Activated CD8-positive, alpha-beta T cell treated with anti-CD3 and anti-CD28 coated beads for 36 hours (primary cell): ENCODE measurements around the gene WDFY2. TPM values are rescaled to one million over a fixed set of nuclear protein-coding genes. Genes with fewer than 3 reads are reported as not detected.
A peak's percentile ranks its signal among the peaks of the same experiment; 100 is the strongest.

Experiments used
- ATAC-seq: fragments of 200-7000 bp; cut with Tn5 transposase; one replicate; pipeline ENCODE4 v1.10.0; 2021; ENCODE audit warnings: mild to moderate bottlenecking, moderate library complexity
- CTCF ChIA-PET: fragments of 350-600 bp; sonication (Branson Sonifier 250); formaldehyde crosslinking; loops from one replicate; lab custom pipeline; 2021; ENCODE audit warnings: antibody characterized with exemption; lab: Charles Lee
- POLR2A ChIA-PET: fragments of 350-600 bp; sonication (Branson Sonifier 250); formaldehyde crosslinking; loops from one replicate; lab custom pipeline; 2021; ENCODE audit warnings: antibody characterized with exemption; lab: Charles Lee
- DNase-seq: peaks from one replicate; pipeline ENCODE4 v3.0.0-alpha.2; 2020
- H3K27ac Mint-ChIP-seq: one replicate; pipeline ENCODE4 v1.8.0; 2021; ENCODE audit warnings: mild to moderate bottlenecking, mixed read lengths
- H3K27me3 Mint-ChIP-seq: one replicate; pipeline ENCODE4 v1.8.0; 2021; ENCODE audit warnings: mixed read lengths
- H3K36me3 Mint-ChIP-seq: one replicate; pipeline ENCODE4 v1.8.0; 2021; ENCODE audit warnings: low read depth, mixed read lengths
- H3K4me1 Mint-ChIP-seq: one replicate; pipeline ENCODE4 v1.8.0; 2021; ENCODE audit warnings: low read depth, mixed read lengths
- H3K4me3 Mint-ChIP-seq: one replicate; pipeline ENCODE4 v1.8.0; 2021; ENCODE audit warnings: mild to moderate bottlenecking, moderate library complexity, mixed read lengths
- H3K9me3 Mint-ChIP-seq: one replicate; pipeline ENCODE4 v1.8.0; 2021; ENCODE audit warnings: mixed read lengths
- intact Hi-C: fragments of 100-400 bp; cut with micrococcal nuclease; formaldehyde crosslinking; loops from one replicate; pipeline ENCODE4 v1.10.0; 2022
- total RNA-seq, 2 experiments: library from RNA; stranded (reverse); gene quantifications; one replicate each; pipeline ENCODE4 v1.2.3, GENCODE V29; 2021
- TF ChIP-seq, protein P1 (sequence below): fragments of 200-600 bp; IDR thresholded peaks from one replicate; pipeline ENCODE4 v1.8.0; 2022; ENCODE audit warnings: antibody characterized with exemption, mild to moderate bottlenecking

The WDFY2 gene, protein sequence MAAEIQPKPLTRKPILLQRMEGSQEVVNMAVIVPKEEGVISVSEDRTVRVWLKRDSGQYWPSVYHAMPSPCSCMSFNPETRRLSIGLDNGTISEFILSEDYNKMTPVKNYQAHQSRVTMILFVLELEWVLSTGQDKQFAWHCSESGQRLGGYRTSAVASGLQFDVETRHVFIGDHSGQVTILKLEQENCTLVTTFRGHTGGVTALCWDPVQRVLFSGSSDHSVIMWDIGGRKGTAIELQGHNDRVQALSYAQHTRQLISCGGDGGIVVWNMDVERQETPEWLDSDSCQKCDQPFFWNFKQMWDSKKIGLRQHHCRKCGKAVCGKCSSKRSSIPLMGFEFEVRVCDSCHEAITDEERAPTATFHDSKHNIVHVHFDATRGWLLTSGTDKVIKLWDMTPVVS
- total RNA-seq, result 10 to 100 TPM; 11.2 to 11.6 TPM

DNA sequence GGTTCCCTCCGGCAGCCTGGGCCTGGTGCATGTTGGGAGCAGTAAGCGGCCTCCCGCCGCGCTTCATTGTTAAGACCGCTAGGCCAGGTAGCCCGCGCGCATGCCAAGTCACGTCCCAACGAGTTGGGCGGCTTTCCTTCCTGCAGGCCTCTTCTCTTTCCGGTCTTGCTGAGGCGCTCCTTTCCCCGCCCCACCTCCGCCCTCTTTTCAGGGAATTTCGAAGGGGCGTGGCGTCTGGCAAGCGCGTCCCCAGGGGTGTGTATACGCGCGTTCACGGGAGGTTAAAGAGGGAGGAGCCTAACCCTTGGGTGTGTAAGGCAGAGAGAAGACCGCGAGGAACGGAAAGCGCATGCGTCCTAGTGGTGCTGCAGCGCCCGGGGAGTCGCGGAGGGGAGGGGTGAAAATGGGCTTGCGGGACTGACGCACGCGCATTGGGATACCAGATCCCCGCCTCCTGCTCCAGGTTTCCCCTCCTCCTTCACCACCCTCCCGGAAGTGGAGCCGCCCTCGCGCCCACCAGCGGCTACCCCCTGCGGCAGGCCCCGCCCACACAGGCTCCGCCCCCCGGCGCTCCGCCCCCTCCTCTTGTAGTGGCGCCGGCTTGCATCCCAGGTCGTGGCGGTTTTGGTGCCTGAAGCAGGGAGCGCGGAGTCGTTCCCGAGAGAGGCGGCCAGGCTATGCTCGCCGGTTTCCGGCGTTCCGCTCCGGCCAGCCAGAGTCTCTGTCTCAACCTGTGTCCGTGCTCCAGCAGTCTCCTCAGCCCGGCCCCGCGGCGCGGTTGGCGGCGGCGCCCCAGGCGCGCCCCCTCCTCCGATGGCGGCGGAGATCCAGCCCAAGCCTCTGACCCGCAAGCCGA is at the start of gene WDFY2:
TSS of gene WDFY2 (plus strand) at position 588 of the 856 bp plus-strand sequence. CDS start at position 814, 226 bp downstream.
- Mint-ChIP-seq H3K36me3 (peaks cover 2% of the 10 kb centered on the region), H3K27me3 (no peaks in the 10 kb centered on the region), H3K4me1 (peaks cover 38% of the 10 kb centered on the region), H3K9me3 (no peaks in the 10 kb centered on the region), H3K4me3 (peak within 1 kb of the TSS; percentile 80), H3K27ac (peak within 1 kb of the TSS; percentile 96)
- ATAC-seq (peak; percentile 90), DNase-seq (peak; percentile 99)
- ChIA-PET POLR2A (interaction anchor here (0.8 to 3.0 kb wide), 5 partner anchors 25 to 144 kb away, joined by 3 to 18 read pairs (median 3); partner anchors contain the start of gene INTS6), CTCF (interaction anchor here (1.3 kb wide), 1 partner anchor 231 kb away, joined by 3 read pairs; no protein-coding TSS in a partner anchor)
- TF ChIP-seq, protein P1, sequence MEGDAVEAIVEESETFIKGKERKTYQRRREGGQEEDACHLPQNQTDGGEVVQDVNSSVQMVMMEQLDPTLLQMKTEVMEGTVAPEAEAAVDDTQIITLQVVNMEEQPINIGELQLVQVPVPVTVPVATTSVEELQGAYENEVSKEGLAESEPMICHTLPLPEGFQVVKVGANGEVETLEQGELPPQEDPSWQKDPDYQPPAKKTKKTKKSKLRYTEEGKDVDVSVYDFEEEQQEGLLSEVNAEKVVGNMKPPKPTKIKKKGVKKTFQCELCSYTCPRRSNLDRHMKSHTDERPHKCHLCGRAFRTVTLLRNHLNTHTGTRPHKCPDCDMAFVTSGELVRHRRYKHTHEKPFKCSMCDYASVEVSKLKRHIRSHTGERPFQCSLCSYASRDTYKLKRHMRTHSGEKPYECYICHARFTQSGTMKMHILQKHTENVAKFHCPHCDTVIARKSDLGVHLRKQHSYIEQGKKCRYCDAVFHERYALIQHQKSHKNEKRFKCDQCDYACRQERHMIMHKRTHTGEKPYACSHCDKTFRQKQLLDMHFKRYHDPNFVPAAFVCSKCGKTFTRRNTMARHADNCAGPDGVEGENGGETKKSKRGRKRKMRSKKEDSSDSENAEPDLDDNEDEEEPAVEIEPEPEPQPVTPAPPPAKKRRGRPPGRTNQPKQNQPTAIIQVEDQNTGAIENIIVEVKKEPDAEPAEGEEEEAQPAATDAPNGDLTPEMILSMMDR, result no peak
- intact Hi-C loops, result loop anchor here (2.0 kb wide), 1 partner anchor 131 kb away; the partner anchor contains the start of gene INTS6

DNA sequence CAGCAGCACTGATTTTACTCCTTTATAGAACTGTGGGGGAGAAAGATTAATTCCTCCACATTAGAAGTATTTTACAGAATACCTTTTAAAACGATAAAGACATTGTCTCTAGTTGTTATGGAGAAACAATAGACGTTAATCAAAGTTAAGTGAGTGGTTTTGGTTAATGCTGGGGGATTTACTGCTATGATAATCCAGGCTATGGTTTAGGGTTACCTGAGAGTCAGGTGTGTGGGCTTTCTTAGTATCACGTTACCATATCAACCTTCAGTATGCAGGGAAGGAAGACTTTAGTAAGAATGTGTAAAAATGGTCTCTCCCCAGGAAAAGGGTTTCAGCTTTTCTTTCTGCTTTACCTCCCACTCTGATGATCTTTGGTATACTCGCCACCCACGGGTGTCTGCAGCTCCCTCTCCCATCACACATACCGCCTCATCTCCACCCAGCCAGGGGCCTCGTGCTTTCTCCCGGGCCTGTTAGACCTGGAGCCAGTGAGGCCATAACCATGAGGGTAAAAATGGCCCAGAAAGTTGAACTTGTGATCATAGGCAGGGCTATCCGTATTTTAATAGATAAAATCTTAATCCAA is 45.6 kb upstream of the WDFY2 start:
- intact Hi-C loops, result no loop called here
- no peaks in the 10 kb centered on the region for H3K9me3 Mint-ChIP-seq
- no peak for DNase-seq
- no peak for ATAC-seq
- TF ChIP-seq, protein P1, result no peak
- POLR2A ChIA-PET, result no interaction called here
- H3K4me1 Mint-ChIP-seq, result peaks cover 22% of the 10 kb centered on the region
- CTCF ChIA-PET, result interaction anchor here (0.7 to 1.4 kb wide), 2 partner anchors 51 to 259 kb away, joined by 3 to 4 read pairs; no protein-coding TSS in a partner anchor
- no peaks in the 10 kb centered on the region for H3K27me3 Mint-ChIP-seq
- no peak overlapping the region for H3K4me3 Mint-ChIP-seq
- H3K36me3 Mint-ChIP-seq, result no peaks in the 10 kb centered on the region
- peak overlapping the region; percentile 27 for H3K27ac Mint-ChIP-seq

DNA sequence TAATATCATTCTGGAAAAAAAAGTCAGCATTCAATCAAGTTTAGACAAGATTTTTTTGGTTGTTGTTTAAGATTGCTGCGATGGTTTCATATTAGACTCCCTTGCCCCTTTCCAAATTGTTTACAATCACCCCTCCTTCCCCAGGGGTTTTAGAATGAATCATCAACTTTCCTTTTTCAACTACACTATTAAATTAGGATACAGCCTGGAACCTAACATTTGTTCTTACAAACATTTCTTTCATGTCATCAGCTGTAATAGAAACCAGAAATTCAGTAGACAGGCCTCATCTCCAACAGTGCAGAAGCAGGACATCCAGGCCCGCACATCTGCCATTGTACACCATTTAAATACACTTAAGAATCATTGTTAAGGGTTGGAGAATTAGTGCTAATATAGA is 44.4 kb upstream of the WDFY2 start:
- no peaks in the 10 kb centered on the region for H3K27me3 Mint-ChIP-seq
- no peak for DNase-seq
- CTCF ChIA-PET, result interaction anchor here (0.9 kb wide), 1 partner anchor 64 kb away, joined by 3 read pairs; no protein-coding TSS in a partner anchor
- intact Hi-C loops, result no loop called here
- H3K27ac Mint-ChIP-seq, result no peak overlapping the region
- H3K4me1 Mint-ChIP-seq, result peaks cover 10% of the 10 kb centered on the region
- no peaks in the 10 kb centered on the region for H3K9me3 Mint-ChIP-seq
- no peak for ATAC-seq
- POLR2A ChIA-PET, result interaction anchor here (0.6 kb wide), 1 partner anchor 104 kb away, joined by 3 read pairs; no protein-coding TSS in a partner anchor
- TF ChIP-seq, protein P1, result no peak
- H3K4me3 Mint-ChIP-seq, result no peak overlapping the region
- H3K36me3 Mint-ChIP-seq, result no peaks in the 10 kb centered on the region

DNA sequence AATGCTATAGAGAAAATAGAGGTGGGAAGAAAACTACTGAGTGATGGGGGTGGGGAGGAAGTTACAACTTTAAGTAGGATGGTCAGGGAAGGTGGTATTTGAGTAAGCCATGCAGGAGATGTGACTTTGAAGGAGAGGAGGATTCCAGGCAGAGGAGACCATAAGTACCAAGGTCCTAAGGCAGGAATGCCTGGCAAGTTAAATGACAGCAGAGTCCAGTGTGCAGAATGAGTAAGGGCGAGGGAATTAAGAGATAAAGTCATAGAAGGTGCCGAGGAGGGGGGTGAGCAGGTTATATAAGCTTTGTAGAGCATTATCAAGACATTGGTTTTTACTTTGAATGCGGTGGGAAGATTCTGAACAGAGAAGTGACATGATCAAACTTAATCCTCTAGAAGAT is 43.2 kb upstream of the WDFY2 start:
- Mint-ChIP-seq H3K27me3 (no peaks in the 10 kb centered on the region), H3K27ac (no peak overlapping the region), H3K9me3 (no peaks in the 10 kb centered on the region), H3K36me3 (no peaks in the 10 kb centered on the region), H3K4me1 (peaks cover 9% of the 10 kb centered on the region), H3K4me3 (no peak overlapping the region)
- DNase-seq (no peak), ATAC-seq (no peak)
- TF ChIP-seq, protein P1, result no peak
- intact Hi-C loops, result no loop called here
- ChIA-PET POLR2A (no interaction called here), CTCF (interaction anchor here (0.9 kb wide), 1 partner anchor 65 kb away, joined by 3 read pairs; no protein-coding TSS in a partner anchor)
